Measurements from ENCODE around the gene PACS2. TPM values are rescaled to one million over a fixed set of nuclear protein-coding genes. Genes with fewer than 3 reads are reported as not detected.

The PACS2 gene
- polyA plus RNA-seq, 1 of the 3 experiments (the other 2 are of a cell fraction) = 42.7 TPM

DNA sequence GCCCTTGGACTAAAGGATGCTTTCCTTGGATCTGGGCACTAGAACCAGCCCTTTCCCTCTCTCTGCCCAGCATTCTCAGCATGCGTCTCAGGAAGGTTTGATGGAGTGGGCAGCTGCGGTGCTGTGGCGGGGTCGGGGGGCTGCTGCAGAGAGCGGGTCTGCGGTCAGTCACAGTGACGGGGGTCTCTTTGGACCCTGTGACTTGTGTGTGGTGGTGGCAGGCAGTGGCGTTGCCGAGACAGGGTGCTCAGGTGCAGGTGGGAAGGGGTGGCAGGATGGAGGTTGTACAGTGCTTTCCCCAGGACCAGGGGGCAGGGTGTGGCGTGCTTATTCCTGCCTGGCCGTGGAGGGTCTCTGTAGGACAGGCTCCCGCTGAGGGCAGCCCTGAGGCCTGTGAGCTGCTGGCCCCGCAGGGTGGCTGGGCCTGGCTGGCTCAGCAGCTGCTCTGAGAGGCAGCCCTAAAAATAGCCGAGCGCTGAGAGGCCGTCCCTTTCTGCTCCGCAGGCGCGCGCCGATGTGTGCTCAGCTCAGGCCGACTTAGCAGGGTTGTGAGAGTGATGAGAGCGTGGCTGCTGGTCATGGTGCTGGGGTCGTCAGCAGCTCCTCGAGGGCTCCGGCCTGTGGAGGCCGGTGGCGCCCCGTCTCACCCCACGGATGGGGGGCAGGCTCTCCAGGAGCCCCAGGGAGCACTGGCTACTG, 9.7 kb downstream of the PACS2 start (continued):
- TF ChIP-seq, protein P1, sequence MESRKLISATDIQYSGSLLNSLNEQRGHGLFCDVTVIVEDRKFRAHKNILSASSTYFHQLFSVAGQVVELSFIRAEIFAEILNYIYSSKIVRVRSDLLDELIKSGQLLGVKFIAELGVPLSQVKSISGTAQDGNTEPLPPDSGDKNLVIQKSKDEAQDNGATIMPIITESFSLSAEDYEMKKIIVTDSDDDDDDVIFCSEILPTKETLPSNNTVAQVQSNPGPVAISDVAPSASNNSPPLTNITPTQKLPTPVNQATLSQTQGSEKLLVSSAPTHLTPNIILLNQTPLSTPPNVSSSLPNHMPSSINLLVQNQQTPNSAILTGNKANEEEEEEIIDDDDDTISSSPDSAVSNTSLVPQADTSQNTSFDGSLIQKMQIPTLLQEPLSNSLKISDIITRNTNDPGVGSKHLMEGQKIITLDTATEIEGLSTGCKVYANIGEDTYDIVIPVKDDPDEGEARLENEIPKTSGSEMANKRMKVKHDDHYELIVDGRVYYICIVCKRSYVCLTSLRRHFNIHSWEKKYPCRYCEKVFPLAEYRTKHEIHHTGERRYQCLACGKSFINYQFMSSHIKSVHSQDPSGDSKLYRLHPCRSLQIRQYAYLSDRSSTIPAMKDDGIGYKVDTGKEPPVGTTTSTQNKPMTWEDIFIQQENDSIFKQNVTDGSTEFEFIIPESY (IDR thresholded peaks at IDR 0.05; ENCODE audit: borderline replicate concordance, low read depth) = no peak
- no peak for TF ChIP-seq RAD21 (IDR thresholded peaks at IDR 0.05; ENCODE audit: low read length)
- TF ChIP-seq FOXJ3 (CRISPR knock-in tag; IDR thresholded peaks at IDR 0.05) = no peak
- TF ChIP-seq GABPA (IDR thresholded peaks at IDR 0.05; ENCODE audit: low read depth) = no peak
- TF ChIP-seq, protein P2, sequence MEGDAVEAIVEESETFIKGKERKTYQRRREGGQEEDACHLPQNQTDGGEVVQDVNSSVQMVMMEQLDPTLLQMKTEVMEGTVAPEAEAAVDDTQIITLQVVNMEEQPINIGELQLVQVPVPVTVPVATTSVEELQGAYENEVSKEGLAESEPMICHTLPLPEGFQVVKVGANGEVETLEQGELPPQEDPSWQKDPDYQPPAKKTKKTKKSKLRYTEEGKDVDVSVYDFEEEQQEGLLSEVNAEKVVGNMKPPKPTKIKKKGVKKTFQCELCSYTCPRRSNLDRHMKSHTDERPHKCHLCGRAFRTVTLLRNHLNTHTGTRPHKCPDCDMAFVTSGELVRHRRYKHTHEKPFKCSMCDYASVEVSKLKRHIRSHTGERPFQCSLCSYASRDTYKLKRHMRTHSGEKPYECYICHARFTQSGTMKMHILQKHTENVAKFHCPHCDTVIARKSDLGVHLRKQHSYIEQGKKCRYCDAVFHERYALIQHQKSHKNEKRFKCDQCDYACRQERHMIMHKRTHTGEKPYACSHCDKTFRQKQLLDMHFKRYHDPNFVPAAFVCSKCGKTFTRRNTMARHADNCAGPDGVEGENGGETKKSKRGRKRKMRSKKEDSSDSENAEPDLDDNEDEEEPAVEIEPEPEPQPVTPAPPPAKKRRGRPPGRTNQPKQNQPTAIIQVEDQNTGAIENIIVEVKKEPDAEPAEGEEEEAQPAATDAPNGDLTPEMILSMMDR (IDR thresholded peaks at IDR 0.05) = no peak
- TF ChIP-seq MXI1 (IDR thresholded peaks at IDR 0.05; ENCODE audit: low read depth, low read length) = no peak
- no peak for TF ChIP-seq NRF1 (IDR thresholded peaks at IDR 0.05; ENCODE audit: low read depth, low read length)

DNA sequence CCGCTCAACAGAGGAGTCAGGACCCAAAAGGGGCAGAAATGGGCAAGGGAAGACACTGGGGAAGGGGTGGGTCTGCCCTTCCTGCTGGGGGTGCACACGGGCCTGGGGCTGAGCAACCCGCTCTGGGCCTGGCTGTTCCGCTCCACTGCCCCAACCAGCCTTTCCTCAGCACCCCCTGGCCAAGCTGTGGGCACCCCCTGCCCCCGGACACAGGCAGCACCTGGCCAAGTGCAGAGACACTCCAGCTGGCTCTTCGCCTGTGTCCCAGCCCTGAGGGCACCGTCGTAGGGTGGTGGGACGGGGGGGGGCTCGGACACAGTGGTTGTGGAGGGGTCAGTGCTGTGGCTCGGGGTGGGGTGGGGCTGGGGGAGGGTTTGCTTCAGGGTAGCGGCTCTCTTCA, 10.3 kb downstream of the PACS2 start:
- Histone ChIP-seq H3K9me2 (no peaks in the 10 kb centered on the region), H3K27me3 (ENCODE audit: insufficient read depth) (no peaks in the 10 kb centered on the region), H3K4me3 (ENCODE audit: low read depth in 2 of 2, low read length in 1 of 2) (no peak overlapping the region), H3K4me2 (no peak overlapping the region), H3K79me2 (ENCODE audit: insufficient read depth) (peaks cover 61% of the 10 kb centered on the region), H3K36me3 (replicated peaks in 1 of 2; ENCODE audit: control insufficient read depth in 1 of 2, insufficient read depth in 2 of 2, low read length in 1 of 2) (no peaks in the 10 kb centered on the region), H4K20me1 (ENCODE audit: insufficient read depth) (peaks cover 63% of the 10 kb centered on the region), H3F3A (replicated peaks; ENCODE audit: insufficient read depth) (no peaks in the 10 kb centered on the region), H3K27ac (ENCODE audit: low read depth in 2 of 2, low read length in 1 of 2) (no peak overlapping the region), H3K4me1 (ENCODE audit: control insufficient read depth in 1 of 2, insufficient read depth in 2 of 2, low read depth in 1 of 2, low read length in 1 of 2) (peaks cover 0 to 44% of the 10 kb centered on the region in 2 experiments; a peak in 1 of 4 replicates), H3K9ac (no peak overlapping the region), H2AFZ (ENCODE audit: low read depth) (no peak overlapping the region), H3K9me3 (no peaks in the 10 kb centered on the region)
- ChIA-PET POLR2A (interaction anchor here (1.3 kb wide), 1 partner anchor 10 kb away, joined by 4 read pairs; no protein-coding TSS in a partner anchor), CTCF (interaction anchor here (1.1 to 1.5 kb wide), 2 partner anchors 18 to 27 kb away, joined by 3 to 5 read pairs; no protein-coding TSS in a partner anchor)
- DNase-seq = peak; percentile 56
- 84% methylated on average over 5 of the region's 12 CpGs for WGBS (ENCODE audit: low lambda C conversion rate)
- TF ChIP-seq, protein P3, sequence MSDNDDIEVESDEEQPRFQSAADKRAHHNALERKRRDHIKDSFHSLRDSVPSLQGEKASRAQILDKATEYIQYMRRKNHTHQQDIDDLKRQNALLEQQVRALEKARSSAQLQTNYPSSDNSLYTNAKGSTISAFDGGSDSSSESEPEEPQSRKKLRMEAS (IDR thresholded peaks at IDR 0.05; ENCODE audit: low read depth) = no peak
- TF ChIP-seq FOXJ3 (CRISPR knock-in tag; IDR thresholded peaks at IDR 0.05) (no peak), RFX5 (IDR thresholded peaks at IDR 0.05; ENCODE audit: low read length) (no peak), ELF1 (IDR thresholded peaks at IDR 0.05) (no peak), TEAD4 (IDR thresholded peaks at IDR 0.05; ENCODE audit: borderline replicate concordance, insufficient read depth) (no peak), RXRA (IDR thresholded peaks at IDR 0.05; ENCODE audit: borderline replicate concordance, low read depth) (no peak), RAD21 (IDR thresholded peaks at IDR 0.05; ENCODE audit: low read length) (no peak), CHD2 (IDR thresholded peaks at IDR 0.05; ENCODE audit: low read length, partially characterized antibody) (no peak), FOSL2 (IDR thresholded peaks at IDR 0.05; ENCODE audit: borderline replicate concordance, low read depth) (no peak), SIN3A (IDR thresholded peaks at IDR 0.05; ENCODE audit: borderline replicate concordance, low read depth, low read length) (no peak)
- TF ChIP-seq, protein P4, sequence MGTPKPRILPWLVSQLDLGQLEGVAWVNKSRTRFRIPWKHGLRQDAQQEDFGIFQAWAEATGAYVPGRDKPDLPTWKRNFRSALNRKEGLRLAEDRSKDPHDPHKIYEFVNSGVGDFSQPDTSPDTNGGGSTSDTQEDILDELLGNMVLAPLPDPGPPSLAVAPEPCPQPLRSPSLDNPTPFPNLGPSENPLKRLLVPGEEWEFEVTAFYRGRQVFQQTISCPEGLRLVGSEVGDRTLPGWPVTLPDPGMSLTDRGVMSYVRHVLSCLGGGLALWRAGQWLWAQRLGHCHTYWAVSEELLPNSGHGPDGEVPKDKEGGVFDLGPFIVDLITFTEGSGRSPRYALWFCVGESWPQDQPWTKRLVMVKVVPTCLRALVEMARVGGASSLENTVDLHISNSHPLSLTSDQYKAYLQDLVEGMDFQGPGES (IDR thresholded peaks at IDR 0.05; ENCODE audit: low read depth, low read length) = no peak
- TF ChIP-seq, protein P5, sequence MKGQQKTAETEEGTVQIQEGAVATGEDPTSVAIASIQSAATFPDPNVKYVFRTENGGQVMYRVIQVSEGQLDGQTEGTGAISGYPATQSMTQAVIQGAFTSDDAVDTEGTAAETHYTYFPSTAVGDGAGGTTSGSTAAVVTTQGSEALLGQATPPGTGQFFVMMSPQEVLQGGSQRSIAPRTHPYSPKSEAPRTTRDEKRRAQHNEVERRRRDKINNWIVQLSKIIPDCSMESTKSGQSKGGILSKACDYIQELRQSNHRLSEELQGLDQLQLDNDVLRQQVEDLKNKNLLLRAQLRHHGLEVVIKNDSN (IDR thresholded peaks at IDR 0.05; ENCODE audit: borderline replicate concordance, low read depth) = no peak
- TF ChIP-seq, protein P1 (IDR thresholded peaks at IDR 0.05; ENCODE audit: borderline replicate concordance, low read depth) = no peak

All from SK-N-SH (cell line).